Cardiac ventricle fibroblast (primary cell): ENCODE data around the gene TUBGCP2. TPM values are rescaled to one million over a fixed set of nuclear protein-coding genes. Genes with fewer than 3 reads are reported as not detected.

ENCODE experiments used
- total RNA-seq: library from RNA; depleted of rRNA; stranded (reverse); fragments of >200 nt; gene quantifications from 2 replicates; pipeline ENCODE4 v1.2.3, GENCODE V29; 2015

Gene TUBGCP2
- 30.7 and 40.2 TPM in 2 replicates for total RNA-seq

DNA sequence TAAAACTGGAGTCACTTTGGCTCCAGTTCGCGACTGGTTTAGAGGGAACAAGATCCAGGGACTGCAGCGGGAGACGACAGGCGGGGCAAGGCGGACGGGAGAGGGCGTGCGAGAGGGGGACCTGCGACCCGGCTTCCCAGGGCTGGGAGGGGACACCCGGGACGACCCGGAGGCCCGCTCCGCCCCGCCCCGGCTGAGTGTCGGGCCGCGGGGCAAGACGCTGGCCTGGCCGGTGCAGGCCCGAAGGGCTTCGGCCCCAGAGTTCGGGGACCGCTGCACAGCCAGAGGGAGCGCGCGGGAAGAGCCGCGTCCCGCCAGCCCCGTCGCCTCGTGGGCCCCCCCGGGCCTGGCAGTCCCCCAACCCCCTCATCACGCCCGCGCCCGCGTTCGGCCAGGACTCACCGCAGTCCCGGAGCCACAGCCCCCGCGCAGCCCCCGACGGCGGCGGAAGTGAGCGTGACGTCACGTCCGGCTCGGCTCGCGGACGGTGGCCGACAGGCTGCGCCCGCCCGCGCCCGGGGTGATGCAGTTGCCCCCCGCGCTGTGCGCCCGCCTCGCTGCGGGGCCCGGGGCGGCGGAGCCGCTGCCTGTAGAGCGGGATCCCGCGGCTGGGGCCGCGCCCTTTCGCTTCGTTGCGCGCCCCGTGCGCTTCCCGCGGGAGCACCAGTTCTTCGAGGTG is at the start of gene TUBGCP2, which contains the start of gene ZNF511:
Gene TUBGCP2 (minus strand): TSS at position 452 of the 679 bp plus-strand sequence. CDS start 5,931 bp downstream, outside the sequence.
Gene ZNF511 (plus strand): TSS at position 494 of the 679 bp plus-strand sequence. CDS start 30 bp downstream, at position 524.

DNA sequence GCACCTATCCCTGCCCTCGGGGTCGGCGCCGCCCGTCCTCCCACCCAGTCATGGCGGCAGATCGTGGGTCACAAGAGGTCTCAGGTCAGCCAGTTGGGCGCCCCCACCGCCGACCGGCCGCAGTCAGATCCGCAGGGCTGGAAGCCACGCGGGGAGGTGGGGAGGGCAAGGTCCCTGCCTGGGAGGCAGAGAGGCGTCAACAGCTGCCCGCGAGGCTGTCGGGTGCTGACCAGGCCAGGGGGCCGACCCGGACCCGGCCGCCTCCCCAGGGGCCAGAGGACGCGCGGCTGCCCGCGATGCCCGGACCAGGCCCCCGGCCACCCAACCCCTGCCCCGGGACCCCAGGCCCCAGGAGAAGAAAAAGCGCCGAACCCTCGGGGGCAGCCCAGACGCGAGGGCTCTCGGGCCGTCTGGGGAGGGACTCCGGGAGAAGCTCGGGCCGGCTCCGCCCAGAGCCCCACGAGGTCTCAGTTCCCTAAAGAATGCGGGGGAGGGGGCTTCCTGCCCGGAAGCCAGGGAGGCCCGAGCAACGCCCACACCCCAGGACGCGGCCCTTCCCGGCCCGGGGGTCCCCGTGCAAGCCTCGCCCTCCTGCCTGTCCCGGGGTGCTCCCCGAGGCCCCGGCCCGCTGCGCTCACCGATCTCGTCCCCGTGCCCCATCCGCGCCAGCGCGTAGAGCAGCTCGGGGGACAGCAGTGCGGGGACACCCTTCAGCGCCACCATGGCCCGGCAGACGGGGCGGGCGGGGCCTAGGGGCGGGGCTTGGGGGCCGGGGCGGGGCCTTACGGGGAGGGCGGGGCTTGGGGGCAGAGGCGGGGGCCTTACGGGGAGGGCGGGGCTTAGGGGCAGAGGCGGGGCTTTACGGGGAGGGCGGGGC is 48.9 kb upstream of the TUBGCP2 start, which contains the start of gene FUOM:
Gene FUOM (minus strand): TSS at position 735 of the 877 bp plus-strand sequence. CDS start 12 bp downstream, at position 723.

GRCh38 chr10:133336577-133337369 is 28.1 kb upstream of the TUBGCP2 start, which contains the start of gene CALY:
TSS of gene CALY (minus strand) at chr10:133336896. CDS start at chr10:133328989, 7,907 bp downstream.

DNA sequence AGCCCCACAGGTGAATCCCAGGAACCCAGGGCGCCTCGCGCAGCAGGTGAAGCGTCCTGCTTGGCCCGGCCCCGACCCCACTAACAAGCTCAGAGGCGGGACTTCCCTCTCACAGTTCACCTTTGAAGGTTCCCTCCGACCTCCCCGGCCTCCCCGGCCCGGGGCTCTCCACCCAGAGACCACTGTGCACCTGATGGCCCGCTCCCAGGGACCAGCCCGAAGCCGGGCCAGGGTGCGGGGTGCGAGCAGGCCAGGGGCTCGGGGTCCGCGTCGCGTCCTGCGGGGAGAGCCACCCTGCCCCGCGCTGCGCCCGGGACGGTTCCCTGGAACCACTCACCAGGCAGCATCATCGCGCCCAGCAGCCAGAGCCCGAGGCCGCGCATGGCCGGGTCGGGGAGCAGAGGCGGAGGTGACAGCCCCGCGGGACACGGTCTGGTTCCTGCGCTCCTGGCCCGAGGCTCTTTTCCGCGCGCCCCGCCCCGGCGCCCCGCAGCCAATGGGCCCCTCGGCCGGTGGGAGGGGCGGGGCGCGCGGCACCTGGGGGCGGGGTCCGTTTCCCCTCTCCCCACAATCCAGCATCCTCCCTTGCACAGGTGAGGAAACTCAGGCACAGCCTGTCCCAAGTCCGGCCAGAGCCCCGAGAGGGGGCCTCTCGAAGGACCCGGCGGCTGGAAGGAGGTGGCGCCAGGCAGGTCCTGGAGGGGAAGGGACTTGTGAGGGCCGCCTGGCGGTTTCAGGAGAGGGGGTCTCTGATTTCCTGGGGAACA is 32.1 kb downstream of the TUBGCP2 start, which contains the start of gene ADAM8:
Gene ADAM8 (minus strand): TSS at position 434 of the 767 bp plus-strand sequence. CDS start 51 bp downstream, at position 383.

DNA sequence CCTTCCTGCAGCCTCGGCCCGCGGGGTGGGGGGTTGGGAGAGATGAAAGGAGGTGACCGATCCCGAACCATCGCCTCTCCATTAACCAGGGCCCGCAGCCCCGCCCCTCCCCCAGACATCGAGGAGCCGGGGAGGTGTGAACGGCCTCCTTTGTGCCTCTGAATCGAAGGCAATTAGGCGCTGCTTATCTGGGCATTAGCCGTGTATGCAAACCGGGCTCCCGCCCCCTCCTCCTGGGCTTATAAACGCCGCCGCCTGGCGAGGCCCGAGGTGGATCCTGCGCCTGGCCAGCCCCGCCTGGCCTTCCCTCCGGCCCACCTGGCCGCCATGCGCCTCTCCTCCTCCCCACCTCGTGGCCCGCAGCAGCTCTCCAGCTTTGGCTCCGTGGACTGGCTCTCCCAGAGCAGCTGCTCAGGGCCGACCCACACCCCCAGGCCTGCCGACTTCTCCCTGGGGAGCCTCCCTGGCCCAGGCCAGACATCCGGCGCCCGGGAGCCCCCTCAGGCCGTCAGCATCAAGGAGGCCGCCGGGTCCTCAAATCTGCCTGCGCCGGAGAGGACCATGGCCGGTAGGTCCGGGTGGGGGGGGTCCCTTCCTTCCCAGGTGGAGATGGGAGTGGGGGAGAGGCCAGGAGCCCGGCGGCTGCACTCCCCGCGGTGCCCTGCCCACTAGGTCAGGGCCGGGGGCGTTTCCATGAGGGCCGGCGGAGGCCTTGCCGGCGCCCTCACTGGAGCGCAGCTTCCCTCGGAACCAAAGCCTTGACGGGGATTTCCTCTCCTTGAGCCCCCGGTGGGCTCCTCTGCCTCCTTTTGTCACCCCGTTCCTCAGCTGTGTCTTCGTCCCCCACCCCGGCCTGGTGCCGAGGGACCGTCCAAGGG is 70.8 kb downstream of the TUBGCP2 start, which contains the start of gene VENTX:
Gene VENTX (plus strand): TSS at position 268 of the 878 bp plus-strand sequence. CDS start 60 bp downstream, at position 328.

GRCh38 chr10:133230044-133230361 is 78.7 kb downstream of the TUBGCP2 start, which contains the start of gene UTF1:
TSS of gene UTF1 (plus strand) at chr10:133230217. CDS start at chr10:133230289, 72 bp downstream.

Other genes with a start within 250 kb of the TUBGCP2 start
- gene ADGRA1, start 220.9 kb downstream of the TUBGCP2 start, total RNA-seq, result not detected in 2 replicates
- gene KNDC1, start 148.7 kb downstream of the TUBGCP2 start, total RNA-seq, result 0.29 and 0.62 TPM in 2 replicates
- not detected in 2 replicates for gene UTF1, start 78.7 kb downstream of the TUBGCP2 start, total RNA-seq
- not detected in 2 replicates for gene VENTX, start 71.0 kb downstream of the TUBGCP2 start, total RNA-seq
- 0.34 and 1.2 TPM in 2 replicates for gene ADAM8, start 32.0 kb downstream of the TUBGCP2 start, total RNA-seq
- gene ZNF511, start within 50 bp of the TUBGCP2 start, total RNA-seq, result 14.3 and 25.5 TPM in 2 replicates
- gene CALY, start 28.0 kb upstream of the TUBGCP2 start, total RNA-seq, result not detected in 2 replicates
- not detected in 2 replicates for gene PRAP1, start 38.5 kb upstream of the TUBGCP2 start, total RNA-seq
- 13.4 and 17.3 TPM in 2 replicates for gene FUOM, start 49.1 kb upstream of the TUBGCP2 start, total RNA-seq
- gene ECHS1, start 64.5 kb upstream of the TUBGCP2 start, total RNA-seq, result 68.0 and 73.4 TPM in 2 replicates
- 1.7 and 3.7 TPM in 2 replicates for gene PAOX, start 70.4 kb upstream of the TUBGCP2 start, total RNA-seq
- 14.5 and 21.1 TPM in 2 replicates for gene MTG1, start 85.3 kb upstream of the TUBGCP2 start, total RNA-seq
- 0.20 and 0.75 TPM in 2 replicates for gene SPRN, start 115.8 kb upstream of the TUBGCP2 start, total RNA-seq
- 0.73 and 2.2 TPM in 2 replicates for gene SCART1, start 145.1 kb upstream of the TUBGCP2 start, total RNA-seq
- 0.64 and 2.2 TPM in 2 replicates for gene CYP2E1, start 218.5 kb upstream of the TUBGCP2 start, total RNA-seq